Right forelimb (tissue), 1 donor: Measurements from ENCODE around the gene SLC34A1.
"Not testable (repeated sequence)": the region's sequence is repeated elsewhere in the genome, so short reads cannot be mapped to it uniquely, and the experiment has no call there.

ENCODE experiments used
- DNase-seq: peaks from one replicate; pipeline ENCODE4 v3.0.0-alpha.2; 2018

SLC34A1 gene

DNA sequence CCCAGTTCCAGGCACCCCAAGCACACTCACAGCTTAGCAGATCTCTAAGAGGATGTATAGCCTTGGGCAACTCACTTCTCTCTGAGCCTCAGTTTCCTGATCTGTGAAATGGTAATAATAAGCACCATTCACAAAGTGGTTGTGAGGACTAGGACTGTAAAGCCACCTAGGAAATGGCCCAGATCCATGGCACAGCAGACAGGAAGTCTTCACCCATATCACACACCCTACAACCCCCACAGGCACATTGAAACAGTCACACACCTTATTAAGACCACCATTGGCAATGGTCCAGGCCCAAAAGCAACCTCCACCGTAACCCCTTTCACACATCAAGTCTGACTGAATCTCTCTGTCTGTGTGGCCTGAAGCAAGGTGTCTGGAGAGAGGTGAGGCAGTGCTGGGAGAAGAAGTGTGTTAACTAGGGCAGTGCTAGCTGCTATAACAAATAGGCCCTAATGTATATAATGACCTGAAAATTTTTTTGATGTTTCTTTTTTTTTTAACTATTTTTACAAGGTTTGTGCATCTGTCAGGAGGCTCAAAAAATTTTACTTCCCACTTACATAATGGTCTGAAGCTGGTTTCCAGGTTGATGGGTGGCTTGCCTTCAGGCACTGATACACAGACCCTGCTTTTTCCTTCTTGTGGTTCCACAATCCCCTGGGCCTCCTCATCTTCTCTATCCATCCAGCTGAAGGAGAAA, 28.9 kb upstream of the SLC34A1 start:
- DNase-seq = no peak

DNA sequence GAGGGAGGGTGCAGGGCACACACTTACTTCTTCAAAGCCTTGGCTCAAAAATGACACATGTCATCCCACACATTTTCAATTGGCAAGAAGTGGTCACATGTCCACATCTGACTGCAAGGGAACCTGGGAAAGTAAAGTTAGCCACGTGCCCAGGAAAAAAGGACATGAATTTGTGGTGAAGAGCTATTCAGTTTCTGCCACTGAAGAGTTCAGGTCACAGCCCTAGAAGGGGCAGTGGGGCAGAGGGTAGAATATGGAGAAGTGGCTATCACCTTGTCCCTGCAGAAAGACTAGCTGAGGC, 28.4 kb upstream of the SLC34A1 start:
- DNase-seq = no peak

DNA sequence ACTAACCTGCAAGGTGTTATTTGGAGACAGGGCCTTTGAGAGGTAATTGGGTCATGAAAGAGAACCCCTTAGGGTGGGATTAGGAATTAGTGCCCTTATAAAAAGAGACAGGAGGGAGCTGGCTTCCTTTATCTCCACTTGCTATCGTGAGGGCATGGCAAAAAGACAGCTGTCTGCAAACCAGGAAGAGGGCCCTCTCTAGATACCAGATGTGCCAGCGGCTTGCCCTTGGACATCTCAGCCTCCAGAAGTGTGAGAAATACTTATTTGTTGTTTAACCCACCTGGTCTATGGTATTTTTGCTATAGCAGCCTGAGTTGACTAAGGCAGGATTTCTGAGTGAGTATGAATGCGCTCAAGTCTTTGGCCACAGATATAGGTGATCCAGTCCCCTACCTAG, 27.5 kb upstream of the SLC34A1 start:
- DNase-seq = no peak

DNA sequence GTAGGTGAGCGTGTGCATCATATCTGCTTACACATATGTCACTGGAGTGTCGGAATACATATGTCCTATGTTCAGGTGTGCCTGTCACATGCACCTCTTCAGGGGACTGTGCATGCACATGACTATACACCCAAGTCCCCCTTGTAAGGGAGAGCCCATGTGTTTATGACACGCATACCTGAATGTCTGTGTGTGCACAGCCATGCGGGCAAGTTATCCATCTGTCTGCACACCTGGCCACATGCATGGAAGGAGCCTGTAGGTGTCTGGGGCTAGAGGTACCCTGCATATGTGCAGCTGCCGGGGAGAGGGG, 27.1 kb upstream of the SLC34A1 start:
- no peak for DNase-seq

DNA sequence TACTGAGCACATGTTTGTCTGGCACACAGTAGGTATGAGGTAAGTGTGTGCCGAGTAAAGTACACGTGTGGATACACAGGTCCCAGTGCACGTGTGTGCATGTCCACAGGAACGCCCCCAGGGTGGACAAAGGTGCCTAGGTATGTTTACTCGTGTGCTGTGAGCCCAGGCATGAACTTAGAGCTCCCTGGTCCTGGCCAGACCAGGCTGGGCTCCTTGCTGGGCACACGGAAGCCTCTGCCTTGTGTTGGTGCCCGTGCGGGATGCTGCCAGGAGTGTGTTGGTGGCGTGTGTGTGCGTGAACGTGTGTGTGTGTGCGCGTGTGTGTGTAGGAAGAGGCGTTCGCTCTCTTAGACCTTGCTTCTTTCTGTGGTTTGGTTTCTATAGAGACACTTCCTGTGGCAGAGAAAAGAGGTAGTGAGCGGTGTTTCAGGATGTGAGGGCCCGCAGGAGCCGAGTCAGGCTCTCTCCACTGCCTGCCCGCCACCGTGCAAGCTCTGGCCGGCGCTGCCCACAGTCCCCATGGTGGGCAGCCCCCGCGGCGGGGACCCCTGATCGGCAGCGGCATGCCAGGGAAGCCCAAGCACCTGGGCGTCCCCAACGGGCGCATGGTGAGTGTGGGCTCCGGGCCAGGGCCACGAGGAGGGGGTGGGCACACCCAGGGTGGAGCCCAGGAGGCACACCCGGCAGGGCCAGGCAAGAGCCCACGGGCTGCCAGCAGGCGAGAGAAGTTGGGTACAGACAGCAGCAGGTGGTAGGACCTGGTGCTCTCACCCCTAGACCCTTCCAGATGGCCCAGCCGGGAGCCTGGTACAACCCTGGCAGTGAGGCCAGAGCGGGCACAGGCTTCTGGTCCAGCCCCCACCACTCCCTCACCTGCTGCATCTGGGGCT, 26.5 kb upstream of the SLC34A1 start, which contains the start of gene RGS14:
Gene RGS14 (plus strand): TSS at position 466 of the 893 bp plus-strand sequence. CDS start 101 bp downstream, at position 567.
- no peak for DNase-seq

DNA sequence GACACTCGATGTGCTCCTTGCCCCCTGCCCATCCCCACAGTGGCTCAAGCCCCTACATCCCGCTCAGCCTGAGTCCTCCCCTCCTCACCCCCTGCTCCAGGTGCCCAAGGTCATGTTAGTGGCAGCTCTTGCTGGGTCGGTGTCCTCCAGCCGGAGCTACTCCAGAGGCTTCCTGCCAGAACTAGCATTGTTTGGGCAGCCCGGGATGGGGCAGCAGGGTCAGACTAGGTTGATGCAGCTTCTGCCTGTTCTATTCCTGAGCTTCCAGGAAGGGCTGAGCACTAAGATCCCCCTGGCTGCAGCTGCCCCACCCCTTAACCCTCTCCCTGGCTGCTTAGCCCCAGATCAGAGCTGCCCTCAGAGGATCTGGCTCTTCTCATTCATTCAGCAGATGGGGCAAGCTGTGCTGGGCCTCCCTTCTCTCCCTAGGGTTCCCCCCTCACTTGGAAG, 25.8 kb upstream of the SLC34A1 start:
- no peak for DNase-seq

DNA sequence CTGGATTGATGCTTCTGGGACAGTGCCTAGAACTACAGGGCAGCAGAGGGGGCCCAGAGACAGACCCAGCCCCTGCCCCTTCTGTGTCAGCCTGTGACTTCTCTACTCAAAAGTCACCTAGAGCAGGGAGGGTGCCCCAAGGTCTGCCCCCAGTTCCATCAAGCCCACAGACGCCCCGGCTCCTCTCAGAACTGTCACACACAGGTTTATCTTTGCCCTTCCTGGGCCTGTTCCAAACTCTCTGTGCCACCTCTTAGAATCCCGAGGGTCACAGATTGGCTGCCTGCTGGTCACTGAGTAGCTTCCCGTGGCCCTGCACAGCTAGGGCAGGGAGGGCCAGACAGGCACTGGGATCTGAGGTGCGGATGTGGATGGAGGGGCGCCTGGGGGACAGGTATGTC, 24.8 kb upstream of the SLC34A1 start:
- DNase-seq = no peak

GRCh38 chr5:177359860-177360259, 24.4 kb upstream of the SLC34A1 start:
- no peak for DNase-seq

DNA sequence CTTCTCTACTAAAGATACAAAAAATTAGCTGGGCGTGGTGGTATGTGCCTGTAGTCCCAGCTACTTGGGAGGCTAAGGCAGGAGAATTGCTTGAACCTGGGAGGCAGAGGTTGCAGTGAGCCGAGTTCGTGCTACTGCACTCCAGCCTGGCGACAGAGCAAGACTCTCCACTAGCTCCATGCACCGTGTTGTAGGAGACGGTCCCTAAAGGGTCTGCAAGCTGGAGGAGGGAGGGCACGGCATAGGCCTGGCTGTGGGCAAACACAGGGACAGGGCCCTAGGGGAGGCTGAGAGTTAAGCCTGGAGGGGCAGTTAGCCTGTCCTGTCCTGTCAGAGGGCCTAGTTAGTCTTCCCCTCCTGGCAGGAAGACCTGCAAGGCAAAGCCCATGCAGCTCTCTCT, 23.5 kb upstream of the SLC34A1 start:
- DNase-seq = not testable (repeated sequence)

GRCh38 chr5:177361418-177362291, 22.6 kb upstream of the SLC34A1 start:
- no peak for DNase-seq

GRCh38 chr5:177362292-177362609, 22.0 kb upstream of the SLC34A1 start:
- no peak for DNase-seq

DNA sequence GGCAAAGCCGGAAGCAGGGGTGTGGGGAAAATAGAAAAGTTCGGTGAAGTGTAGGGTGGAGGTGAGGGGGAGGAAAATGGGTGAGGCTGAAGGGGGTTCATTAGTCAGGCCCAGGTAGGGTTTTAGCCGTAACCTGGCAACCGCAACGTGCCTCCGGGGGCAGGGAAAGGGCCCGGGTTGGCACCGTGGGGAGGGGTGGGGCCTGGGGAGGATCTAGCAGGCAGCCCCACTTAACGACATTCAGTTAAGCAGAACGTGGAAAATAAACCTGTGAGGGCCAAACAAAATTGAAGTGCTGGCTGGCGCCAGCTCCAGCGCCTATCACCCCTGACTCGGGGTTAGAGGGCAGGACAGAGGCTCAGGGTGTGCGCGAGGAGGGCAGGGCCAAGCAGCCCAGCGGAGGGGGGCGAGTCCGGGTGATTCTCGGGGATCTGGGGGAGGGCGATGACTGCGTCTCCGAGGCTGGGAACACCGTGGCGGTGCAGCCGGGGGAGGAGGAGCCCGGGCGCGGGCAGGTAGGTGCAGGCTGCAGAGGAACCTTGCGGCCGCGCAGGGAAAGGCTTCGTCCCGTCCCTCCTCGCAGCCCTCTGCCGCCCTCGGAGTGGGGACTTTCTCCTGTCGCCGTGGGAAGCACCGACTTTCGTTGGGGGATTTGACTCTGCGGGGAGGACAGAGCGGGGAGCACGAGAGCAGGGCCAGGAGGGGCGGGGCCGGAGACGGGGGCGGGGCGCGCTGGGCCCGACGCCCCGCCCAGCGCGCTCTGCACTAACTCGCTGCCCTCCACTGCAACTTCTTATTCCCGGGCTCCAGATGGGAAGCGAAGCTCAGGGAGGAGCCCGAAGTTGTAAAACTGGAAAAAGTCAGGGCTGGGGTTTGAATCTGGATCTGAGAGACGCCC, 21.4 kb upstream of the SLC34A1 start:
- peak; percentile 72 for DNase-seq

- no peak for DNase-seq
Measured at GRCh38 chr5:177363565-177363964, 20.7 kb upstream of the SLC34A1 start.

GRCh38 chr5:177364159-177364962, 19.9 kb upstream of the SLC34A1 start:
- DNase-seq = no peak

- DNase-seq = no peak
Measured at GRCh38 chr5:177365845-177366527, 18.2 kb upstream of the SLC34A1 start.

DNA sequence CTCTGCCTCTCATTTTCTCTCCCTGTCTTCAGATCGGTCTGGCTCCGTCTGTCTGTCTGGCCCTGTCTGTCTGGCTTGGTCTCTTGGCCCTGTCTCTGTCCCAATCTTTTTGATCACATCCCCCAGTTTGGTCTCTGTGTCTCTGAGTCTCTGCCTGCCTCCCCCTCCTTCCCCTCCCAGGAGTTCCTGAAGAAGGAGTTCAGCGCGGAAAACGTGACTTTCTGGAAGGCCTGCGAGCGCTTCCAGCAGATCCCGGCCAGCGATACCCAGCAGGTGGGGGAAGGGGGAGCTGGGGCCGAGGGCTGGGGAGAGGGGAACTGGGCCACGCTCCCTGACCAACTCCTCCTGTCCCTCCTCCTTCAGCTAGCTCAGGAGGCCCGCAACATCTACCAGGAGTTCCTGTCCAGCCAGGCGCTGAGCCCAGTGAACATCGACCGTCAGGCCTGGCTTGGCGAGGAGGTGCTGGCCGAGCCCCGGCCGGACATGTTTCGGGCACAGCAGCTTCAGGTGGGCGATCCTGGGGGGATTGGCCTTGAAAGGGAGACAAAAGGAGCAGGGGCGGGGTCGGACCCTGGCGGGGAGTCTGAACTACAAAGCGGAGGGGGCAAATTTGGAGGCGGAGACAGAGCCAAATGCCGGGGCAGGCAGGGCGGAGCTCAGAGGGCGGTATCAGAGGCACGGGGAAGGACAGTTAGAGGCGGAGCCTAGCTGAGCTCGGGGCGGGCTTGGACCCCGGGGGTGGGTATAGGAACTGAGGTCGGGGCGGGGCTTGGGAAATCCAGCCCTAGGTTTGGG, 17.5 kb upstream of the SLC34A1 start:
- DNase-seq = peak; percentile 92

GRCh38 chr5:177367323-177367848, 16.8 kb upstream of the SLC34A1 start:
- DNase-seq = no peak

GRCh38 chr5:177367981-177368868, 16.0 kb upstream of the SLC34A1 start:
- DNase-seq = no peak
